H1 (cell line): ENCODE measurements around the gene ALPG. TPM values are rescaled to one million over a fixed set of nuclear protein-coding genes. Genes with fewer than 3 reads are reported as not detected.
"Not testable (repeated sequence)": the region's sequence is repeated elsewhere in the genome, so short reads cannot be mapped to it uniquely, and the experiment has no call there.

Source experiments
- CTCF ChIA-PET: fragments of 300-600 bp; sonication (Branson Sonifier 250); formaldehyde crosslinking; loops from one replicate; lab custom pipeline; 2021; ENCODE audit not compliant: partially characterized antibody; lab: Charles Lee
- POLR2A ChIA-PET: fragments of 300-600 bp; sonication (Branson Sonifier 250); formaldehyde crosslinking; loops from one replicate; lab custom pipeline; 2021; ENCODE audit warnings: inconsistent platforms; ENCODE audit not compliant: partially characterized antibody; lab: Charles Lee
- DNase-seq, 2 experiments: peaks; one replicate each; pipeline versions ENCODE4 v3.0.0 to v3.0.0-alpha.2; 2010 to 2022; ENCODE audit warnings: low spot score in 2 of 2, low read depth in 1 of 2, mixed read lengths in 1 of 2
- FAIRE-seq: peaks from 2 replicates; lab custom pipeline; 2011; peaks lifted over from hg19 to GRCh38; lab: Jason Lieb, UNC
- H2AFZ ChIP-seq: 2 replicates; pipeline ENCODE4 v1.8.1; 2012; ENCODE audit warnings: low read length, inconsistent platforms
- H2AK5ac ChIP-seq: 2 replicates; pipeline ENCODE4 v1.6.1; 2013; ENCODE audit warnings: low read depth, low read length
- H2BK120ac ChIP-seq: replicated peaks from 2 replicates; pipeline ENCODE3; 2013; ENCODE audit warnings: low read depth, low read length, inconsistent platforms
- H2BK12ac ChIP-seq: 2 replicates; pipeline ENCODE4 v1.6.1; 2013; ENCODE audit warnings: low read depth, low read length
- H2BK15ac ChIP-seq: 2 replicates; pipeline ENCODE4 v1.6.1; 2013; ENCODE audit warnings: low read length
- H2BK20ac ChIP-seq: 2 replicates; pipeline ENCODE4 v1.6.1; 2013; ENCODE audit warnings: low read length
- H2BK5ac ChIP-seq: 2 replicates; pipeline ENCODE4 v1.6.1; 2013; ENCODE audit warnings: low read depth, low read length
- H3K14ac ChIP-seq: 2 replicates; pipeline ENCODE4 v1.6.1; 2013; ENCODE audit warnings: inconsistent platforms; ENCODE audit not compliant: insufficient read length
- H3K18ac ChIP-seq: 2 replicates; pipeline ENCODE4 v1.6.1; 2013; ENCODE audit warnings: low read length; ENCODE audit errors: extremely low read depth
- H3K23ac ChIP-seq: 2 replicates; pipeline ENCODE4 v1.6.1; 2013; ENCODE audit warnings: inconsistent platforms; ENCODE audit not compliant: insufficient read length
- H3K23me2 ChIP-seq: 2 replicates; pipeline ENCODE4 v1.6.1; 2013; ENCODE audit warnings: low read depth, low read length
- H3K27ac ChIP-seq: 2 replicates; pipeline ENCODE4 v1.6.1; 2011; ENCODE audit warnings: low read depth, low read length, inconsistent platforms
- H3K27me3 ChIP-seq, 4 experiments: replicated peaks in 1 of 4; 1 replicate in 1 of 4; 2 replicates in 3 of 4; pipeline versions ENCODE4 v1.6.1 to v1.8.1; 2011 to 2013; ENCODE audit warnings: low read length in 3 of 4, mild to moderate bottlenecking in 3 of 4, inconsistent platforms in 2 of 4, mixed read lengths in 2 of 4, moderate library complexity in 1 of 4; ENCODE audit not compliant: control insufficient read depth in 3 of 4, insufficient read depth in 3 of 4; ENCODE audit errors: extremely low read depth in 1 of 4
- H3K36me3 ChIP-seq, 4 experiments: 2 replicates each; pipeline versions ENCODE4 v1.6.1 to v1.8.1; 2011 to 2013; ENCODE audit warnings: mild to moderate bottlenecking in 4 of 4, low read length in 3 of 4, moderate library complexity in 2 of 4, control low read depth in 1 of 4, inconsistent platforms in 1 of 4; ENCODE audit not compliant: insufficient read depth in 4 of 4, control insufficient read depth in 2 of 4
- H3K4ac ChIP-seq: replicated peaks from 2 replicates; pipeline ENCODE3; 2013; ENCODE audit warnings: low read length, low read depth, mixed read lengths, inconsistent platforms; ENCODE audit not compliant: insufficient read length
- H3K4me1 ChIP-seq, 4 experiments: replicated peaks in 1 of 4; 1 replicate in 1 of 4; 2 replicates in 3 of 4; pipeline versions ENCODE4 v1.6.1 to v1.8.1; 2011 to 2013; ENCODE audit warnings: low read length in 3 of 4, inconsistent platforms in 2 of 4, mixed read lengths in 1 of 4; ENCODE audit not compliant: insufficient read depth in 4 of 4, control insufficient read depth in 3 of 4
- H3K4me2 ChIP-seq, 2 experiments: 2 replicates each; pipeline versions ENCODE4 v1.6.1 to v1.8.1; 2011 to 2013; ENCODE audit warnings: low read depth in 2 of 2, low read length in 2 of 2, control low read depth in 1 of 2, inconsistent platforms in 1 of 2, mild to moderate bottlenecking in 1 of 2; ENCODE audit not compliant: insufficient read depth in 1 of 2
- H3K4me3 ChIP-seq, 4 experiments: fragments of 200-600, 300-600 bp in 1 of 4; sonication (generic), shearing (Covaris generic), sonication (Bioruptor Twin) in 1 of 4; 2 replicates each; pipeline versions ENCODE4 v1.5.1 to v1.8.1; 2011 to 2016; ENCODE audit warnings: low read length in 4 of 4, low read depth in 3 of 4, control low read depth in 2 of 4, inconsistent platforms in 2 of 4, mild to moderate bottlenecking in 2 of 4, mixed read lengths in 1 of 4, moderate library complexity in 1 of 4; ENCODE audit not compliant: insufficient read depth in 2 of 4; ENCODE audit errors: extremely low read depth in 1 of 4
- H3K56ac ChIP-seq: replicated peaks from 2 replicates; pipeline ENCODE3; 2013; ENCODE audit warnings: low read depth, mild to moderate bottlenecking, mixed read lengths, low read length, inconsistent platforms; ENCODE audit not compliant: insufficient read length
- H3K79me1 ChIP-seq: 2 replicates; pipeline ENCODE4 v1.6.1; 2013; ENCODE audit warnings: low read depth, low read length, control low read depth
- H3K79me2 ChIP-seq, 2 experiments: 2 replicates each; pipeline versions ENCODE4 v1.6.1 to v1.8.1; 2012 to 2013; ENCODE audit warnings: low read length in 2 of 2, mild to moderate bottlenecking in 2 of 2, inconsistent platforms in 1 of 2; ENCODE audit not compliant: insufficient read depth in 2 of 2, control insufficient read depth in 1 of 2
- H3K9ac ChIP-seq, 4 experiments: replicated peaks in 1 of 4; 1 replicate in 1 of 4; 2 replicates in 3 of 4; pipeline versions ENCODE4 v1.6.1 to v1.8.1; 2011 to 2013; ENCODE audit warnings: low read depth in 3 of 4, low read length in 3 of 4, control low read depth in 2 of 4, mild to moderate bottlenecking in 2 of 4, moderate library complexity in 2 of 4, inconsistent platforms in 1 of 4; ENCODE audit errors: extremely low read depth in 1 of 4
- H3K9me3 ChIP-seq, 2 experiments: 2 replicates each; pipeline versions ENCODE4 v1.6.1 to v1.8.1; 2012 to 2013; ENCODE audit warnings: mild to moderate bottlenecking in 2 of 2, moderate library complexity in 2 of 2, control low read depth in 1 of 2, inconsistent platforms in 1 of 2, low read depth in 1 of 2, low read length in 1 of 2, mixed read lengths in 1 of 2; ENCODE audit not compliant: insufficient read depth in 2 of 2
- H4K20me1 ChIP-seq, 2 experiments: replicated peaks in 1 of 2; 2 replicates each; pipeline versions ENCODE3 to v1.8.1; 2011 to 2013; ENCODE audit warnings: inconsistent platforms in 2 of 2, low read length in 2 of 2, mild to moderate bottlenecking in 1 of 2; ENCODE audit not compliant: insufficient read depth in 2 of 2, control insufficient read depth in 1 of 2
- H4K5ac ChIP-seq: 2 replicates; pipeline ENCODE4 v1.6.1; 2013; ENCODE audit warnings: low read length, low read depth, mixed read lengths, inconsistent platforms; ENCODE audit not compliant: insufficient read length
- H4K8ac ChIP-seq: 2 replicates; pipeline ENCODE4 v1.8.0; 2013; ENCODE audit warnings: mild to moderate bottlenecking, moderate library complexity, low read length, inconsistent platforms; ENCODE audit not compliant: insufficient read depth; ENCODE audit errors: extremely low read depth
- H4K91ac ChIP-seq: replicated peaks from 2 replicates; pipeline ENCODE3; 2013; ENCODE audit warnings: low read length, mixed read lengths, inconsistent platforms; ENCODE audit not compliant: insufficient read length
- CTCF ChIP-seq, 3 experiments: IDR thresholded peaks; 1 replicate in 2 of 3; 2 replicates in 1 of 3; pipeline versions ENCODE4 v1.5.1 to v1.6.1; 2011; ENCODE audit warnings: low read length in 3 of 3, mild to moderate bottlenecking in 3 of 3, inconsistent platforms in 2 of 3, low read depth in 1 of 3, moderate library complexity in 1 of 3; ENCODE audit not compliant: insufficient read depth in 1 of 3; ENCODE audit errors: control extremely low read depth in 1 of 3
- WGBS, 2 experiments: shearing (Covaris generic) in 1 of 2; methylation state at CpG; one replicate each; pipeline versions ENCODE4 v1.1.6 to v1.1.7; 2013 to 2015; ENCODE audit warnings: low lambda C conversion rate in 2 of 2, mixed read lengths in 2 of 2, inconsistent platforms in 1 of 2, low coverage in 1 of 2, missing lambda C conversion rate in 1 of 2; ENCODE audit not compliant: insufficient replicate concordance in 2 of 2, insufficient coverage in 1 of 2, insufficient read length in 1 of 2; ENCODE audit errors: extremely low coverage in 1 of 2, missing lambda C conversion rate in 1 of 2; 5-methylcytosine and 5-hydroxymethylcytosine counted together
- polyA plus RNA-seq, 7 experiments: library from polyadenylated mRNA; depleted of rRNA in 3 of 7; stranded (reverse) in 5 of 7; unstranded in 2 of 7; fragments of >200 nt in 5 of 7; fragments of 200-250 nt in 2 of 7; gene quantifications; 1 replicate in 5 of 7; 2 replicates in 1 of 7; 4 replicates in 1 of 7; pipeline versions ENCODE4 v1.2.1 to v1.2.3, GENCODE V29; 2011 to 2013; ENCODE audit warnings: missing spikeins in 2 of 7, mixed read lengths in 2 of 7
- total RNA-seq: library from RNA; stranded (reverse); fragmentation: NEBNext Ultra II Directional; extraction: Animal tissue kit (Norgen Biotek cat#: 25700); gene quantifications from 2 replicates; pipeline ENCODE4 v1.2.1, GENCODE V29; 2021

ALPG gene
- total and polyA plus RNA-seq, 2 of the 8 experiments (the other 6 are each of a cell fraction or from before 2014, with no cell fraction given), result 0.56 to 2.1 TPM

GRCh38 chr2:232370007-232370406 lies 36.6 kb upstream of the ALPG start:
- not testable (repeated sequence) for H2AFZ ChIP-seq, H3K23ac ChIP-seq, H2AK5ac ChIP-seq, FAIRE-seq, H3K9me3 ChIP-seq, H3K56ac ChIP-seq, H3K79me1 ChIP-seq, H3K14ac ChIP-seq, H2BK20ac ChIP-seq, H2BK15ac ChIP-seq, H4K91ac ChIP-seq, H4K20me1 ChIP-seq, H3K27ac ChIP-seq, H3K36me3 ChIP-seq, H2BK120ac ChIP-seq, H4K5ac ChIP-seq, H4K8ac ChIP-seq, H3K27me3 ChIP-seq, H3K4ac ChIP-seq, H3K4me3 ChIP-seq, H3K4me2 ChIP-seq, H3K23me2 ChIP-seq, H2BK5ac ChIP-seq, H3K9ac ChIP-seq, DNase-seq, H3K79me2 ChIP-seq
- CTCF ChIA-PET, result interaction anchor here (0.9 to 9.5 kb wide), 10 partner anchors 6 to 470 kb away, joined by 3 to 100 read pairs (median 74); partner anchors contain the start of gene ALPP
- POLR2A ChIA-PET, result interaction anchor here (1.0 to 1.2 kb wide), 2 partner anchors 43 to 445 kb away, joined by 3 to 4 read pairs; no protein-coding TSS in a partner anchor
- peak overlapping the region; percentile 71; the same call in 1 of the 2 replicates for H3K18ac ChIP-seq
- peak in 1 of 3 experiments; percentile 0; a peak in 1 of 4 replicates for TF ChIP-seq CTCF (IDR thresholded peaks at IDR 0.05; ENCODE audit: control extremely low read depth in 1 of 3, insufficient read depth in 1 of 3, low read depth in 1 of 3, low read length in 3 of 3)
- WGBS, 2 experiments, result 50% methylated on average over 1 of the region's 12 CpGs; no CpG with 5 or more reads in 1 of the 2 experiments
- peaks cover 0 to 25% (median 6%) of the 10 kb centered on the region in 4 experiments; a peak in 6 of 7 replicates for H3K4me1 ChIP-seq
- peak overlapping the region; percentile 87; the same call in 1 of the 2 replicates for H2BK12ac ChIP-seq
